NK-92 treated with Interleukin-12 subunit alpha and Interleukin-12 subunit beta, amount 100 ng/mL, for 24 hours (cell line): ENCODE data around the gene GPR31.

Experiments used
- DNase-seq: peaks from one replicate; lab custom pipeline; 2025; lab: John Stamatoyannopoulos, UW

The GPR31 gene

DNA sequence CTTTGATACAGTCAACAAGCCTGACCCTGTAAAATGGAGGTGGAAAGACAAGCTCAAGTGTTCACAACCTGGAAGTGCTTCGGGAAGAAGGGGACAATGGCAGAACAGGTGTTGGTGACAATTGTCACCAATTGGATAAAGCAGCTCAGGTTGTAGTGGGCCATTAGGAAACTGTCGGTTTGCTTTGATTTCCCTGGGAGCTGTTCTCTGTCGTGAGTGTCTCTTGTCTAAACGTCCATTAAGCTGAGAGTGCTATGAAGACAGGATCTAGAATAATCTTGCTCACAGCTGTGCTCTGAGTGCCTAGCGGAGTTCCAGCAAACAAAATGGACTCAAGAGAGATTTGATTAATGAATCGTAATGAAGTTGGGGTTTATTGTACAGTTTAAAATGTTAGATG is 19.9 kb downstream of the GPR31 start:
- DNase-seq, result no peak

DNA sequence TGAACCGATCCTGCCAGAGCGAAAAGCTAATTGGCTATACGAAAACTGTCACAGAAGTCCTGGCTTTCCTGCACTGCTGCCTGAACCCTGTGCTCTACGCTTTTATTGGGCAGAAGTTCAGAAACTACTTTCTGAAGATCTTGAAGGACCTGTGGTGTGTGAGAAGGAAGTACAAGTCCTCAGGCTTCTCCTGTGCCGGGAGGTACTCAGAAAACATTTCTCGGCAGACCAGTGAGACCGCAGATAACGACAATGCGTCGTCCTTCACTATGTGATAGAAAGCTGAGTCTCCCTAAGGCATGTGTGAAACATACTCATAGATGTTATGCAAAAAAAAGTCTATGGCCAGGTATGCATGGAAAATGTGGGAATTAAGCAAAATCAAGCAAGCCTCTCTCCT is 20.7 kb downstream of the GPR31 start:
- no peak for DNase-seq

DNA sequence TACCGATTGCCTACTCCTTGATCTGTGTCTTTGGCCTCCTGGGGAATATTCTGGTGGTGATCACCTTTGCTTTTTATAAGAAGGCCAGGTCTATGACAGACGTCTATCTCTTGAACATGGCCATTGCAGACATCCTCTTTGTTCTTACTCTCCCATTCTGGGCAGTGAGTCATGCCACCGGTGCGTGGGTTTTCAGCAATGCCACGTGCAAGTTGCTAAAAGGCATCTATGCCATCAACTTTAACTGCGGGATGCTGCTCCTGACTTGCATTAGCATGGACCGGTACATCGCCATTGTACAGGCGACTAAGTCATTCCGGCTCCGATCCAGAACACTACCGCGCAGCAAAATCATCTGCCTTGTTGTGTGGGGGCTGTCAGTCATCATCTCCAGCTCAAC is 21.4 kb downstream of the GPR31 start:
- DNase-seq, result no peak

DNA sequence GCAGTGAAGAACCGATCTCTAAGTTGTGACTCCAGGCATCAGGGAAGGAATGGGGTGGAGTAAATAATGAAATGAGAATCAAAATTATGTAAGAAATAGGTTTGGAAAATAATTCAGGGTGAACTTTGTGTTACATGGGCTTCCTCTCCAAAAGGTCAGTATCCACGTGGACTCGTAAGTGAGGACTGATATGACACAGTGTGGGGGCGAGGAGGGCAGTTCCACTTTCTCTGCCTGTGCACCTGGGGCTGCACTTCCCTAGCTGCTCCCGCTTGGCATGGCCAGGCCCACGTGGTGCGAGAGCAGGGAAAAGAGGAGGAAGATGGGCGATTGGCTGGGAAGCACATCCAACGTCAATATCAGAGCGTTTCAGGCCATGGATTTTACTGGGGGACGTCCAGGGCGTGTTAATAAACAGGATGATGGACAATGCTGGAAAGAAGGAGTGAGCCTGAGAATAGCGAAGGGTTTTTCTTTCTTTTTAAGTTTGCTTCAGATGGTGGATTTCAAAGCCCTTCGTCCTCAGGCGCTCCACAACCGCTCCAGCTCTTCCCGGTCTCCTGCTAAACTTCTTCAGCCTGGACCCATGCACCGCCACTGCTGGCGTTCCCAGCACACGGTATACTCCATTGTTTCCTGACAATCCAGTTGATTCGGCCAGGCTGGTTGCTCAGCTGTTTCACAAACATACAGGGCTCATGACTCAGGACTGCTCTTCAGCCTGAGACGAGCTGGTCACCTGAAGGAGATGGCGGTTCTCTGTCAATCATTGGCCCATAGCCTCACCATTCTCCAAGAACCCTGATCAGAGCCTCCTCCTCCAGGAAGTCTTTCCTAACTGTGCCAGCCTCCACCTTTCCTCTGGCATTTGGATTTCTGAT is 23.1 kb downstream of the GPR31 start:
- DNase-seq, result no peak

DNA sequence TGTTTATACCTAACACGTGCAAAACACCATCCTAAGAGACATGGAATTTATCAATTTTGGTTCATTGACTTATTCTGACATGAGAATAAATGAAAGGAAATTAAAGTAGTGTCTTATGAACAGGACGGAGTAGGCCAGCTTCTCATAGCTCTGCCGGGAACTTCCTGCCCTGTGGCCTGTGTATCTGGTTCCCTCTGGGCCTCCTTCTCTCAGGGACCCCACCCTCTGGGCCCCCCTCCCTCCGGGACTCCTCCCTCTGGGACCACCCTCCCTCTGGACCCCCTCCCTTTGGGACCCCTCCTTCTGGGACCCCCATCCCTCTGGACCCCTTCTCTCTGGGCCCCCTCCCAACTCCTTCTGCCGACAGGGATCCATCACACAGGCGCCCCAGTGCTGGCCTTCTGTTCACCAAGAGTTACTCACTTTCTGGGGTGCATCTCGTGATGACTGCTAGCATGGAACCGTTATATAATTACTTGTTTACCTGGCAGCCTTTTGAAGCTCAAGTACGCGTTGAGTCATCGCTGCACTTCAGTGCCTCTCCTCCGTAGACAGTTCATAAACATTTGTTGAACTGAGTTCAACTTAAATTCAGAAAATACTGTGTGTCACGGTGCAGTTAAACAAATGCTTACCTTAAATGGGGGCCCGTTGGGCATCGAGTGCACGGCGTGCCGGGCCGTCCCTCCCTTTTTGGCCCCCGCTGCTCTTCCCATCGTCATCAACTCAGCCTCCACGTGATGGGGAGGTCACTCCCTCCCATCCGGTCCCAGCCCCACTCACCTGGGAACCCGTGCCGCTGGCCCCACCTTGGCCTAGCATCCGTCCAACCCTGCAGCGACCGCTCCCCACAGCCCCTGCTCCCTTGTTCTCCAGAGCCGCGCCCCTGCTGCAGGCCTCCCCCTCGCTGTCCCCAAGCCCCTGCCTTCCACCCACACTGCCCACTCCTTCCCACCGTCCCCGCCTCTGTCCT is 26.8 kb downstream of the GPR31 start:
- no peak for DNase-seq

DNA sequence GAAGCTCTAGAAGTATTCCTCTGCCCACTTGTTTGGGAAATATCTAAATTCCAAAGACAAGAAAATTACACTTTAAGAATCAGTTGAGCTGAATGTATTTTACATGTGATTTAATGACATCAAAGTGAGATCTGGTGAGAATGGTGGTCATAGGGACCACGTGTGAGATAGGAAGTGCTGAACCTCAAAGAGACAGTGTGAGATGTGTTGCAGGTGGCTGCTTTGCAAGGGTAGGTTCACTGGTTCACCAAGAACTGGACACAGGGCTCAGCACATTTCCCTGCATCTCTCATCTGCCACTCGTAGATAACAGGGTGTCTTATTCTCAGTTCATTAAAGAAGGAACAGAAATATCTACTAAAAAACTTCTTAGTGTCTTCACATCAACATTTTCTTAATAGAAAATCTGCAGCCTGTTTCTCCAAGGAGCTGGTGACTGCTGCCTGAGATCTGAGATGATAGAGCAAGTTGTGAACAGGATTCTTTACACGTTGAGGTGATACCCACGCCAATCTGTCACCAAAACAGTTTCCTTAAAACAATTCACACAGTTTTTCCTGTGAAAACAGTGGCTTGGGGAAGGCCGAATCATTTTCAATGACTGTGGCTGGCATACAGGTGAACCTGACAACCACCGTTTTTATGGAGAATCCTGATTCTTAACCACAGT is 27.6 kb downstream of the GPR31 start:
- DNase-seq, result no peak

DNA sequence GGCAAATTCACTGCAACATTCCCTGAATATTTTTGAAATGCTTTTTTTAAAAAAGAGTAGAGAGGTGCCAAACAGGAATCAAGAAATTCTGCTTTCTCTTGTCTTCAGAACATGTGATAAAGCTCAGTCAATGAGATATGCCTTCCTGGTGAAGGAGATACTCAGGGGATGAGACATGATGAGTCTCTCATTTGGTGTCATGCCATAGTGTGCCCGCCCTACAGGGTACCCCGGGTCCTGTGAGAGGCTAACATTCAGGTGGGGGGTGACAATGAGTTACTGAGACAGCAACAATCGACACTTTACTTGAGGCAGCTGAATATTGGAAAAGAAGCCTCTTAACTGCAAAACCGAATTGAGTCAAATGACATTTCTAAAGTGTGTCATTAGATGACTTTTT is 28.2 kb downstream of the GPR31 start:
- no peak for DNase-seq

DNA sequence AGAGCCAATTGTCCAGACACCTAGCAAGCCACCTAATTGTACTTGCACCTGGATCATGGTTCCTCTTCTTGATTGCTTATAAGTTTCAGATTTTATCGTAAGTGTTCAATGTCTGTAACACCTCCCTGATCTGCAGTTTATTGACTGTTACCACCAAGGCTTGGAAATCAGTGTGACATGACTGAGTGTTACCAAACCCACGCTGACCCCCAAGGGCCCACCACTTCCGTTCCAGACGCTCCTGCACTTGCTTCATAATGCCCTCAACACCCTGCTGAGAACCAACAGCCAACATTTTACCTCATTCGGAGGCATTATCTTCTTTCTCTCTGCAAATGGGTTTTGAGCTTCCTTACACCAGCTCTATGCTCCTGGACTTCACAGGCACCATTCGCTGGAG is 28.6 kb downstream of the GPR31 start:
- no peak for DNase-seq

DNA sequence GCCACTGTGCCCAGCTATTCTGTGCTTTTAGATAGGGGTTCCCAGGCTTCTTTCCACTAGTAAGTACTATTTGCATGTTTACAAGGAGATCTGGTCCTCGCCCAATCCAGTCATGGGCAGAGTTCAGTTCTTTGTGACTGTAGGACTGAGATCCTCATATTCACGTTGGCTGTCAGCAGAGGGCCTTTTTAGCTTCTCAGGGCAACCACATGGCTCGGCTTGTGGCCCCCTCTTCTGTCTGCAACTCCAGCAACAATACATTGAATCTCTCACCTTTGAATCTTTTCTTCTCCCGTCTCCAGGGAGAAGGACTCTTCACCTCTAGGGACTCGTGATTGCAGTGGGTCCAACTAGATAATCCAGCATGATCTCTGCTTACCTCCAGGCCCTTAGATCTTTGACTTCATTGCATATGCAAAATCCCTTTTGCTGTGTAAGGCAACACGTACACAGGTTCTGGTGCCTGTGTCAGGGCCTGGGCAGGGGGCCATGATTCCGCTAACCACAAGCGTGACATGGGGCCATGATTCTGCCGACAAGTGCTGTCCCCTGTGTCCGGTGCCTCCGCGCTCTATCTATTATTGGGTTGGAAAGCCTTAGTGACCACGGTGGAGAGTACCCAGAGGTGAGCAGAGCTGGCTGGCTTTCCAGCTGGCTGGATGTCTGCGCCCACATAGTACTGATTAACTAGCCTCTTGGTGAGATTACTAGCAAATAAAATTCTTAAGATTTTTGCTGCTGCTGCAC is 29.8 kb downstream of the GPR31 start:
- no peak for DNase-seq

DNA sequence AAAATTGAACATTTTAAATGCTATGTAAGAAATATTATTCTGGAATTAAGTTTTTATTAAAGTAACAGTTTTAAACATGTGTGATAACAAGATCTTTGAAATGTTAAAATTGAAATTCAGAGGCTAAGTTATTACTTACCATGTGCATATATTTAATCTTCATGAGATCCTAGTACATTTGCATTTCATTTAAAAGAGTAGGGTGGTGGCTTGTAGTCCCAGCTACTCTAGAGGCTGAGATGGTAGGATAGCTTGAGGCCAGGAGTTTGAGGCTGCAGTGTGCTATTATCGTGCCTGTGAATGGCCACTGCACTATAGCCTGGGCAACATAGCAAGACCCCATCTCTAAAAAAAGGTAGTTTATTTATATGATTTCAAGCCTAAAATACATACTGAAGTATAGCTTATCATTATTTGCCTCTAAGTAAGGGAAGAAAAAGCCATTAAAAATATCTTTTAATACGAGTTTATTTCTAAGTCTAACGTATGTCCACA is 31.9 kb downstream of the GPR31 start:
- no peak for DNase-seq

DNA sequence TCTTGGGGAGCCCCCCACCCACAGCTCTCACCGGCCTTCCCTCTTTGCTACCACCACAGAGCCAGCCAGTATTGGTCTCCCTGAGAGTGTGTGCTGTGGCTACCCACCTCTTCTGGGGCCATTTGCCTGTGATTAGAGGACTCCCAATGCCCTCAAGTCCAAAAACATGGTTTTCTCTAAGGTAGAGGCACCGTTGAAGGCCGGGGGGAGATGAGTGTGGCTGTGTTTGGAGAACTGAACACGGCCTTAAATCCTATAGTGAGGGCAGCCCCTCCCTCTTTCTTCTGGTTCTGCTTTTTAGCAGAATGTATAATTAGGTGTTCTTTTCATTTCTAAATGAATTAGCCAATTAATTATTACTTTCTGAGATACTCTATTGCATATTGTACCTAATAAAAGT is 32.4 kb downstream of the GPR31 start:
- no peak for DNase-seq

DNA sequence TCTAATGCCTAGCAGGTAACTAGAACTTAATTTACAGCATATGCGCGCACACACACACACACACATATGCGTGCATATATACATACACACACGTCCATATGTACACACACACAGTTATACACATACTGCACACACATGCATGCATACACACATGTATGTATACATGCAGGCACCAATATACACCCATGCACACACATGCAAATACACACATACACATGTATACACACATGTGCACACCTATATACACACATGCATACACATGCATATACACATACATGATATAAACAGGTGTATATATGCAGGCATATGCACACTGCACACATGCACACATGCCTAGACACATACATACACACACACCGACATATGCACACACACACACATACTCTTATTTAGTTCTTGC is 33.0 kb downstream of the GPR31 start:
- no peak for DNase-seq

DNA sequence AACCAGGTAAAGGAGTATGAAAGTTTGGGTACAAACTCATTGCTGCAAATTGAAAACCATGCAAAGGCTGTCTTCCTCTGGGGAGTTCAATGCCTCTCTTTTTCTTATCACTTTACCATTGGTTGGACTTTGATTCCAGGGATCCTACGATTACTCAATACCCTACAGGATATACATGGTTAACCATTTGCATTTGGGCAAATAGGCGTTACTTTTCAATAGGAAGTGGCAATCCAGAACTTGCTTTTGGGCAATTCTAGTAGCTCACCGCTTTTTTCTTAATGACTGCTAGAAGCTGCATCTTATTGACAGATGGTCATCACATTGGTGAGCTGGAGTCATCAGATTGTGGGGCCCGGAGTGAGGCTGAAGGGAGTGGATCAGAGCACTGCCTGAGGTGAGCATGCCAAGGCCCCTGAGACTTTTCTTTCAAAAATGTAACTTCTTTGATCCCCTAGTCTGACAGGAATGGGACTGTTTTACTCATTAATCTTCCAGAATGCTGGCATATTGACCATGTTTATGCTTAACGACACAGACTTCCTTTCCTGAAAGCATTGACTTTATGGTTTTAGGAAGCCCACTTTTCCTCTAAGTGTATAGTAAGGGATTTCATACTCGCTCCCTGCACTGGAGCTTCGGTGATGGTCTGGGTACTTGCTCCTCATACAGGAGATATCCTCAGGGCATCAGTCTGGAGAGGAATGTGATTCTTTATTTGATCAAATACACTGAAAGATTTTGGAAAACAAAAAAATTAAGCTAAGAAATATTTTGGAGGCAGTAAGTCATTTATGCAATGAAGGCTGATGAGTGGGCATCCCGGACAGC is 34.7 kb downstream of the GPR31 start, which contains the start of gene CCR6:
Gene CCR6, plus strand, starts transcription at position 270 of the 831 bp plus-strand sequence. CDS start 13,039 bp downstream, outside the sequence.
- DNase-seq, result no peak

DNA sequence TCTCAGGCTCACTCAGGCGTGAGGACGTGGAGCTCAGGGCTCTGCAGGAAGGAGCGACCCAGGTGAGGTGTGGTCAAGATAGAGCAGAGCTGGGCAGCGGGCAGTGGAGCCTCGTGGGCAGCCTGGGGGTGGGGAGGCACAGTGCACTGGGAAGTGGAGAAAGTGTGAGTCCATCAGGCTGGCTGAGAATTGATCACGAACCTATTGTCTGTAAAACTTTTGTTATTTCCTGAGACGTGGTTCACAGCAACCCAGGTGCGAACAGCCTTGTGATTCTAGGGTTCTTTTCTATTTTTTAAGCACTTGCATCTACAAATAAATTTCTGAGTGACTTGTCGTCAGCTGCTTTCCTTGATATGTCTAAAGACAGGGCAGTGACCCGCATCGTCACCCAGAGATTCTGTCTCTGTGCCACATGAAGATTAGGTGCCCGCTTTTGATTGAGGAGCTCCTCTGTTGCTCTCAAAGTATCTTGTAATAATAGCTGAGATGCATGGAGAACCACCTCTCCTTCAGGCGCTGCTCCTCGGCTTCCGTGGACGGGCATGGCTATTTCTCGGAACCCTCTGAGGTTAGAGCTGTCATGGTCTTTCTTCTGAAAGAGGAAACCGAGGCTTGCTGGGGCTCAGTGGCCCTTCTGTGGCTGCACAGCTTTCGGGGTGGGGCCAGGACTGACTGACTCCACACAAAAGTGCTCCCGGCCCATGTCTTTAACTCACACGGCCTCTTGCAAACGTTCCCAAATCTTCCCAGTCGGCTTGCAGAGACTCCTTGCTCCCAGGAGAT is 35.5 kb downstream of the GPR31 start:
- DNase-seq, result no peak

DNA sequence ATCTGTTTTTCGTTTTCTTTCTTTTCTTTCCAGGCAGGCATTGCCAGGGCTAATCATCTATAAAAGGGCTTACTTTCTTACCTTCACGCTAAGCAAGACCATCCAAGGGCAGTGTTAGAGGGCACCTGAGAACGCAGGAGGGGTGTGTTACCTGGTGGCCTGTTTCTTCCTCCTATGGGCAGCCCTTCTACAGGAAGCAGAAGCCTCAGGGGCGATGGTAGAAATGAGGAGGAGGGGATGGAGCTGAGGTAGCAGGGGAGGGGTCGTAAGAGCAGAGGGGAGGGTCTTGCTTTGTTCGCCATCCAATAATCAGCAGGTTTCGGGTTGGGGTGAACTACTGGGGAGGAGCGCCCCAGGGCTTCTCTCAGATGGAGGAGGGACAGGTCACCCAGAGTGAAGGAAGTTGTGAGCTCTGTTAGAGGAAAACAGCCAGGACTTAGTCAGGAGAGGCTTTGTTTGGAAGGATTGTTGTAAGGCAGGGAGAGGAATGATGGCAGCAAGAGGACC is 36.4 kb downstream of the GPR31 start:
- no peak for DNase-seq

DNA sequence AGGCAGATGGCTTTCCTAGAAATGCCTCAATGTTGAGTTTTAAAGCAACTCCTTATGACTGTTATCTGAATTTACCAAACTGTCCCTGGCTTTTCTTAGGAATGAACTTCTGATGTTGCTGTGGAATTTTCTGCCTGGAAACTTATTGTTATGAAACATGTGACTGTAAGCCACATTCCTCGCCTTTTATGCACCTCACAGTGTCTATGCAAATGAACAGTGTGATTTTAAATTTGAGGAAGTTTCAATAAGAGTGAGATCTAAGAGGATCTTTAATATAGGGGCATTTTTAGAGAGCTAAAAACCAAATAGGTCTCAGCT is 37.2 kb downstream of the GPR31 start:
- no peak for DNase-seq

DNA sequence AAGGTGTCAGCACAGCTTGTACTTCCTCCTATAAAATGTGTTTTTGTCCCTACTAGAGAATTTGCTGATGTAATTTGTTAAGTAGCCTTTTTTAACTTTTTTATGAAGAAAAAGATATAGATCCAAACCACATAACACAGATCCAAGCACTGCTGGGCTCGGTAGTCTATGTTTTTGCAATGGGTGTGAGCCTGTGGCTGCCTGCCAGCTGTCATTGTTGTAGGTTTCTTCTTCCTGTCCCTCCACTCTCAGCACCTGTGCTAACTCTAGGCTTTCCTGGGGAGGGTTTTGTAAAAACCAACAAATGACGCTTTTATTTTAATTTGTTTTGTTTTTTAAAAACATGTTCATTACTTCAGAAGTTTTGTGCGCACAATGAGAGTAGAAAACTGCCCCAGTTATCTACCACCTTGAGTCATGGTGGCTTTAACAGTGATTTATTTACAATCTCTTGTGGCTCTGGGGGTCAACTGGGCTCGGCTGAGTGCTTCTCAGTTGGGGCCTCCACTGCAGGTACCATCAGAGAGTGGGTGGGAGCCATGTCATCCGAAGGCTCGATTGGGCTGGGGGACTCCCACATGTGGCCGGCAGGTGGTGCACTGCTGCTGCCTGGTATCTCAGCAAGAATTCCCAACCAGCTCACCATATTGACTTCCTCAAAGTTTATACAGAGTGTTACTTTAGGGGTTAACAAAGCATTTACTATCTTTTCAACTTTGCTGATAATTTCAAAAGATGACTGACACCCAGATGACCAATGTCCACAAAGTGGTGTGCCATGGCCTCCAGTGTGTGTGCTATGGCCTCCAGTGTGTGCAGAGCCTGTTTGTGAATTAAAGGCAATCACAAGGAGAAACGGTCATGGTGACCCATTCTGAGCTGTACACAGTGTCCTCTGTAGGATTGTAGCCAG is 37.9 kb downstream of the GPR31 start:
- peak; percentile 7 for DNase-seq

DNA sequence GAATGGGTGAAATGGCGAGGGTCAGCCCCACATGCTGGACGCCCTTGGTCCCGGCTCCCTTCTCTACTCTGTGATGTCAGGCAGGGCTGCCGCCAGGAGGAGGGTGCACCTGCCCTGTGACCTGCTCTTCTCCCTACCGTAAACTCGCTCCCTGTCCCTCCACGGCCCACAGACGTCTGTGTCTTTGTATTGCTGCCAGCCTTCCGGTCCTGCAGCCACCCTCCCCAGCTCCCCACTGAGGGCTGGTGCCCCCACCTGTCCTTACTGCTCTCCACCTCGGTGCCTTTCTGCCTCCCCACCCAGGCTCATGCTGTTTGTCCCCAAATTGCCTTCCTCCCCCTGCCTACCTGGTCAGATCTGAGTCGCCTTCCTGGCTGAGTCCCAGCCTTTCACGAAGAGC is 38.9 kb downstream of the GPR31 start:
- no peak for DNase-seq

DNA sequence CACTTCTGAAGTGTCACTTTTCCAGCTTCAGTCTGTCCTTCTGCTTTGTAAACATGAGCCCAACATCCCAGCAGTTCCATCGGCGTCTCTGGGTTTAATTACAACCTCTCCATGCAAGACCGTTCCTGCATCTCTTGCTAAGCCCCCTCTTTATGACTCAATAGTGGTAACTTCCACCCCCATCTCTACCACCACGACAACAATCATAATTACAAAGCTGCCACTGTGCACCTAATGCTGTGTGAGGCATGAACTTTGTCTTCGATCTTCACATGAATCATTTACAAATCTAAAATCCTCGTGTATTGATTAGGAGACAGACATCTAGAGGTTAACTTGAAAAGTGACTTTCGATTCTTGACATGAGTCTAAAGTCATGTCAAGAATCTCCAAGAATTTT is 39.8 kb downstream of the GPR31 start:
- DNase-seq, result no peak
